K562 (cell line): Measurements from ENCODE around the gene GPX5. TPM values are rescaled to one million over a fixed set of nuclear protein-coding genes. Genes with fewer than 3 reads are reported as not detected.

ENCODE experiments used
- ARID2 ChIP-seq: fragments of 450-650 bp; IDR thresholded peaks from 2 replicates; pipeline ENCODE4 v1.6.1; 2017; ENCODE audit warnings: antibody characterized with exemption, mild to moderate bottlenecking
- CAMTA2 ChIP-seq: fragments of 250-450 bp; sonication (Bioruptor Pico); conservative IDR thresholded peaks from 2 replicates; pipeline ENCODE4 v1.5.1; 2022
- CXXC5 ChIP-seq: fragments of 250-450 bp; sonication (Bioruptor Pico); IDR thresholded peaks from 2 replicates; pipeline ENCODE4 v1.8.0; 2022; ENCODE audit warnings: inconsistent platforms, mild to moderate bottlenecking, moderate library complexity
- E2F5 ChIP-seq: sonication (generic); formaldehyde crosslinking; IDR thresholded peaks from 2 replicates; pipeline ENCODE4 v1.8.0; 2022; ENCODE audit warnings: mild to moderate bottlenecking, missing genetic modification reagents
- GATAD2A ChIP-seq: fragments of 450-650 bp; IDR thresholded peaks from 2 replicates; pipeline ENCODE4 v1.6.1; 2017
- HCFC1 ChIP-seq: IDR thresholded peaks from 2 replicates; pipeline ENCODE4 v1.6.1; 2012; ENCODE audit warnings: low read depth, low read length, improper control_type of control experiment
- ILF3 ChIP-seq: fragments of 450-650 bp; IDR thresholded peaks from 2 replicates; pipeline ENCODE4 v1.6.1; 2018; ENCODE audit warnings: antibody characterized with exemption, mild to moderate bottlenecking, moderate library complexity, borderline replicate concordance
- JUND ChIP-seq, 2 experiments: IDR thresholded peaks; 2 replicates in 1 of 2; 3 replicates in 1 of 2; pipeline ENCODE4 v1.6.1; 2011; ENCODE audit warnings: borderline replicate concordance in 2 of 2, low read depth in 2 of 2, low read length in 2 of 2, improper control_type of control experiment in 1 of 2, missing biosample characterization in 1 of 2, missing genetic modification characterization in 1 of 2, missing genetic modification reagents in 1 of 2
- KDM5B ChIP-seq: fragments of 200-600 bp; sonication (generic); IDR thresholded peaks from 2 replicates; pipeline ENCODE4 v1.6.1; 2012; ENCODE audit warnings: low read depth, mild to moderate bottlenecking, moderate library complexity, low read length, control low read depth, inconsistent platforms; ENCODE audit not compliant: insufficient replicate concordance
- KLF1 ChIP-seq: fragments of 450-650 bp; IDR thresholded peaks from 2 replicates; pipeline ENCODE4 v1.6.1; 2016; ENCODE audit warnings: missing genetic modification characterization, missing compliant biosample characterization
- MAFG ChIP-seq: fragments of 450-650 bp; conservative IDR thresholded peaks from 2 replicates; pipeline ENCODE4 v1.6.1; 2016; ENCODE audit warnings: missing genetic modification characterization, missing compliant biosample characterization
- NONO ChIP-seq, 2 experiments: fragments of 200-400 bp in 1 of 2; fragments of 450-650 bp in 1 of 2; formaldehyde crosslinking in 1 of 2; IDR thresholded peaks; 2 replicates each; pipeline ENCODE4 v1.6.1; 2017; ENCODE audit warnings: low read depth in 2 of 2, mild to moderate bottlenecking in 2 of 2, moderate library complexity in 2 of 2, low read length in 1 of 2
- NR2C2 ChIP-seq, 2 experiments: fragments of 200-800 bp in 1 of 2; sonication (Bioruptor generic) in 1 of 2; sonication (generic) in 1 of 2; formaldehyde crosslinking in 1 of 2; IDR thresholded peaks; 2 replicates each; pipeline versions ENCODE4 v1.6.1 to v1.8.0; 2016 to 2022; ENCODE audit warnings: mild to moderate bottlenecking in 1 of 2, missing compliant biosample characterization in 1 of 2, missing genetic modification characterization in 1 of 2, missing genetic modification reagents in 1 of 2
- RNF2 ChIP-seq: sonication (generic); IDR thresholded peaks from 2 replicates; pipeline ENCODE4 v1.6.1; 2016
- SAFB ChIP-seq: fragments of 200-400 bp; formaldehyde crosslinking; IDR thresholded peaks from 2 replicates; pipeline ENCODE4 v1.6.1; 2017; ENCODE audit warnings: low read depth, low read length, borderline replicate concordance
- SETDB1 ChIP-seq: IDR thresholded peaks from one replicate; pipeline ENCODE4 v1.6.1; 2012; ENCODE audit warnings: low read length, control low read depth, inconsistent platforms
- SIRT6 ChIP-seq: IDR thresholded peaks from one replicate; pipeline ENCODE4 v1.6.1; 2012; ENCODE audit warnings: low read depth, mild to moderate bottlenecking, control low read depth, inconsistent platforms, low read length, moderate library complexity
- SREBF1 ChIP-seq: fragments of 150-350 bp; IDR thresholded peaks from 2 replicates; pipeline ENCODE4 v1.6.1; 2014; ENCODE audit warnings: antibody characterized with exemption, low read depth, low read length, borderline replicate concordance
- TBL1XR1 ChIP-seq, 2 experiments: IDR thresholded peaks; 2 replicates each; pipeline ENCODE4 v1.6.1; 2012; ENCODE audit warnings: improper control_type of control experiment in 2 of 2, low read length in 2 of 2, mild to moderate bottlenecking in 1 of 2
- ZBTB1 ChIP-seq: sonication (generic); formaldehyde crosslinking; IDR thresholded peaks from 2 replicates; pipeline ENCODE4 v1.8.1; 2023; ENCODE audit warnings: missing genetic modification reagents, low read depth, mild to moderate bottlenecking, borderline replicate concordance
- ZNF398 ChIP-seq: fragments of 250-450 bp; sonication (Bioruptor Pico); IDR thresholded peaks from 2 replicates; pipeline ENCODE4 v1.8.0; 2021; ENCODE audit warnings: moderate library complexity, mild to moderate bottlenecking, inconsistent platforms
- ZNF445 ChIP-seq: fragments of 250-450 bp; sonication (Bioruptor Pico); IDR thresholded peaks from 2 replicates; pipeline ENCODE4 v1.4.0; 2020; ENCODE audit warnings: low read depth, mild to moderate bottlenecking, moderate library complexity
- ZNF507 ChIP-seq: conservative IDR thresholded peaks from 2 replicates; pipeline ENCODE4 v1.6.1; 2017; ENCODE audit warnings: missing genetic modification characterization, missing compliant biosample characterization
- ZNF79 ChIP-seq: fragments of 250-450 bp; sonication (Bioruptor Pico); IDR thresholded peaks from 2 replicates; pipeline ENCODE4 v1.4.0; 2020; ENCODE audit warnings: low read depth, mild to moderate bottlenecking, moderate library complexity
- polyA plus RNA-seq, 8 experiments: library from polyadenylated mRNA; depleted of rRNA in 4 of 8; stranded (reverse) in 5 of 8; unstranded in 3 of 8; fragments of >200 nt; fragmentation: Nextera tagmentation in 2 of 8; fragmentation: Illumina TruSeq in 1 of 8; extraction: Ambion mirVana in 2 of 8; extraction: Trizol in 1 of 8; gene quantifications; 2 replicates each; pipeline versions ENCODE4 v1.2.1 to v1.2.3, GENCODE V29; 2011 to 2014; ENCODE audit warnings: inconsistent platforms in 1 of 8, missing spikeins in 1 of 8
- total RNA-seq, 7 experiments: library from RNA; depleted of rRNA in 6 of 7; stranded (reverse); fragments of >200 nt in 6 of 7; fragmentation: Illumina TruSeq in 2 of 7; extraction: Trizol in 2 of 7; gene quantifications; 2 replicates each; pipeline versions ENCODE4 v1.2.1 to v1.2.3, GENCODE V29; 2011 to 2021; ENCODE audit warnings: low replicate concordance in 1 of 7

Gene GPX5
- total and polyA plus RNA-seq, 9 of the 15 experiments (the other 6 are each of a cell fraction or from before 2014, with no cell fraction given), result 0.07 to 0.18 (median 0.15) TPM; not detected in 6

GRCh38 chr6:28489366-28490204 lies 36.1 kb upstream of the GPX5 start (continued):
- TF ChIP-seq CXXC5 (CRISPR knock-in tag) (peak; percentile 61), MAFG (tag) (no peak), ARID2 (0 out of 2 replicates have a peak, but pooled peaks have one; percentile 23), KDM5B (peak; percentile 73), NONO (IDR thresholded peaks at IDR 0.05; ENCODE audit: low read depth in 2 of 2, low read length in 1 of 2) (peak; percentile 38 to 43; a peak in 1 of 4 replicates), GATAD2A (peak; percentile 43; the same call in 1 of the 2 replicates), SETDB1 (no peak), NR2C2 (CRISPR knock-in tag; IDR thresholded peaks at IDR 0.05) (no peak), NR2C2 (tag; IDR thresholded peaks at IDR 0.05) (peak; percentile 84), SIRT6 (no peak), ZBTB1 (0 out of 2 replicates have a peak, but pooled peaks have one; percentile 46), TBL1XR1 (IDR thresholded peaks at IDR 0.05; ENCODE audit: low read length in 2 of 2) (peak in 1 of 2 experiments; percentile 63; a peak in 1 of 4 replicates), KLF1 (tag) (0 out of 2 replicates have a peak, but pooled peaks have one; percentile 21), ZNF445 (CRISPR knock-in tag) (no peak; the same call in 1 of the 2 replicates), RNF2 (0 out of 2 replicates have a peak, but pooled peaks have one; percentile 2), ILF3 (0 out of 2 replicates have a peak, but pooled peaks have one; percentile 5), ZNF398 (CRISPR knock-in tag) (no peak), ZNF79 (CRISPR knock-in tag) (0 out of 2 replicates have a peak, but pooled peaks have one; percentile 50), SAFB (no peak), SREBF1 (no peak), E2F5 (no peak), JUND (IDR thresholded peaks at IDR 0.05; ENCODE audit: borderline replicate concordance, low read depth, low read length) (peak; percentile 80; the same call in 1 of the 2 replicates), JUND (tag; IDR thresholded peaks at IDR 0.05; ENCODE audit: borderline replicate concordance, low read depth, low read length) (peak; percentile 73; the same call in 2 of the 3 replicates), HCFC1 (no peak; the same call in none of the 2 replicates), CAMTA2 (CRISPR knock-in tag) (0 out of 2 replicates have a peak, but pooled peaks have one; percentile 38), ZNF507 (tag) (no peak)
